GM12892 (cell line): Measurements from ENCODE around the gene PLXNB2.

ENCODE experiments used
- POLR2A ChIP-seq: IDR thresholded peaks from 2 replicates; pipeline ENCODE4 v1.6.1; 2011; ENCODE audit warnings: low read depth, low read length, control low read depth
- POLR2AphosphoS5 ChIP-seq: IDR thresholded peaks from 2 replicates; pipeline ENCODE4 v1.6.1; 2011; ENCODE audit warnings: low read depth, low read length, control low read depth
- TAF1 ChIP-seq: IDR thresholded peaks from 2 replicates; pipeline ENCODE4 v1.6.1; 2011; ENCODE audit warnings: low read depth, mild to moderate bottlenecking, control low read depth, low read length, borderline replicate concordance

GRCh38 chr22:50326225-50326955 is 18.9 kb upstream of the PLXNB2 start:
- no peak for TF ChIP-seq TAF1
- no peak for TF ChIP-seq POLR2A
- TF ChIP-seq POLR2AphosphoS5, result no peak
